AG09309 (cell line): ENCODE data around the gene ADAMTSL5.
"Not testable (repeated sequence)": the region's sequence is repeated elsewhere in the genome, so short reads cannot be mapped to it uniquely, and the experiment has no call there.

Source experiments
- DNase-seq: peaks from one replicate; pipeline ENCODE4 v3.0.0-alpha.2; 2010; ENCODE audit warnings: low read depth
- H3K4me3 ChIP-seq: 2 replicates; pipeline ENCODE4 v1.5.1; 2011; ENCODE audit warnings: mild to moderate bottlenecking, low read depth, low read length, moderate library complexity; ENCODE audit not compliant: control insufficient read depth
- TF ChIP-seq, protein P1 (sequence below): IDR thresholded peaks from 2 replicates; pipeline ENCODE4 v1.5.1; 2011; ENCODE audit warnings: mild to moderate bottlenecking, low read depth, low read length, inconsistent platforms; ENCODE audit not compliant: insufficient read depth, control insufficient read depth; ENCODE audit errors: missing control alignments

ADAMTSL5 gene

DNA sequence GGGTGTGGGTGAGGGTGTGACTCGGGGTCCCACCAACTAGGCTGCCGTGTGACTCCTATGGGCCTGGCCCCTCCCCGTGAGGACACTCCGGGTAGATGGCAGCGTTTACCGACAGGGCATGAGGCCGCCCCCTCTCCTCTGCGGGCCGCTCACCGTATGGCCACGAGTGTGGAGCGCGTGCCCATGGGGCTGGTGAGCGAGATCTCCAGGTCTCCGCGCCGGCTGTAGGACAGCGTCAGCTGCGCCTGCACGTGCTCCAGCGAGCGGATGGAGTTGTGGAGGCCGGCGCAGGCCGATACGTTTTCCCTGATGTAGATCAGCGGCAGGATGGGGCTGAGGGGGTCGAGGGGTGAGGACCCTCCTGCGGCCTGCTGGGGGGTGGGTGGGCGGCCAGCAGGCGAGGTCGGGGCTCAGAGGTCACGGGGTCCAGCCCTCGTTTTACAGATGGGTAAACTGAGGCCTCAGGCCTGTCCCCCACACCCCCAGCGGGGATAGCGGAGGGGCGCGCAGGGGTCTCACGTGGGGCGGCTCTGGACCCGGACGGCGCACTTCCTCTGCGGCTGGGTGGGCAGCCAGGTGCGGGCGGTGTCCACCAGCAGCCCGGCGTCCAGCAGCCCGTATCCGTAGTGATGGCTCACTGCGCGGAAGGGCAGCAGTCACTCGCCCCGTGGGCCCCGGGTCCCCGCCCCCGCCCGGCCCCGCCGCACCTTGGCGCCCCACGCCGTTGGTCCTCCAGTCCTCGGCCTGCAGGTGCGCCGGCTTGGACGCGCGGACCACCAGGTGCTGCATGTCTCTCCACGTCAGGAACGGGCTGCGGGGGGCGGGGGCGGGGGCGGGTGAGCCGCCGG is 29.5 kb downstream of the ADAMTSL5 start:
- no peak overlapping the region for H3K4me3 ChIP-seq
- TF ChIP-seq, protein P1, sequence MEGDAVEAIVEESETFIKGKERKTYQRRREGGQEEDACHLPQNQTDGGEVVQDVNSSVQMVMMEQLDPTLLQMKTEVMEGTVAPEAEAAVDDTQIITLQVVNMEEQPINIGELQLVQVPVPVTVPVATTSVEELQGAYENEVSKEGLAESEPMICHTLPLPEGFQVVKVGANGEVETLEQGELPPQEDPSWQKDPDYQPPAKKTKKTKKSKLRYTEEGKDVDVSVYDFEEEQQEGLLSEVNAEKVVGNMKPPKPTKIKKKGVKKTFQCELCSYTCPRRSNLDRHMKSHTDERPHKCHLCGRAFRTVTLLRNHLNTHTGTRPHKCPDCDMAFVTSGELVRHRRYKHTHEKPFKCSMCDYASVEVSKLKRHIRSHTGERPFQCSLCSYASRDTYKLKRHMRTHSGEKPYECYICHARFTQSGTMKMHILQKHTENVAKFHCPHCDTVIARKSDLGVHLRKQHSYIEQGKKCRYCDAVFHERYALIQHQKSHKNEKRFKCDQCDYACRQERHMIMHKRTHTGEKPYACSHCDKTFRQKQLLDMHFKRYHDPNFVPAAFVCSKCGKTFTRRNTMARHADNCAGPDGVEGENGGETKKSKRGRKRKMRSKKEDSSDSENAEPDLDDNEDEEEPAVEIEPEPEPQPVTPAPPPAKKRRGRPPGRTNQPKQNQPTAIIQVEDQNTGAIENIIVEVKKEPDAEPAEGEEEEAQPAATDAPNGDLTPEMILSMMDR: no peak
- no peak for DNase-seq

DNA sequence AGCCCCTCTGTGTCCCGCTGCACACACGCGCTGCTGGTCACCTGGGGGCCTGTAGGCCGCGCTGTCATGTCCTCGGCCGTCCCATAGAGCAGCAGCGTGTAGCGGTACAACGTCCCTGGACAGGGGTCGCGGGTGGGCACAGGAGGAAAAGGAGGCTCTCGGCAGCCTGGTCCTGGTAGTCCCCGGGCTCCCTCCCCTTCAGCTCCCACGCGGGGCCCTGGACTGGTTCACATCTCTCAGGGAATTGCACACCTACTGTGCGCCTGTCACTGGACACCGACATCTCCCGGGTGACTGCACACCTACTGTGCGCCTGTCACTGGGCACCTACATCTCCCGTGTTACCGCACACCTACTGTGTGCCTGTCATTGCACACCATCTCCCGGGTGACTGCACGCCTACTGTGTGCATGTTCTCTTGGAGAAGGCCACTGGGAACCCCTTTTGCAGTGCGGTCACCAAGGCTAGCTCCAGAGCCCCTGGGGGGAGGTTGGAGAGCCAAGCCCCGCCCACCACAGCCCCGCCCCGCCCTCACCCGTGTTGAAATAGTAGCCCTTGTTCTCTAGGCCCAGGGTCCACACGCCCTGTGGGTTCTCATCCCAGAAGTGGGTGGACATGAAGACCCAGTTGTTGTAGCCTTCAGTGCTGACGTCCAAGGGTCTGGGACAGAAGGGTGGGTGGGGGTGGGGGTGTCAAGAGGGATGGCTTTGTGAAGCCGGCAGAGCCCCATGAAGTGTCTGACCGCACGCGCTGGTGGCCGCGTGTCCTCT is 30.3 kb downstream of the ADAMTSL5 start:
- H3K4me3 ChIP-seq: no peak overlapping the region
- TF ChIP-seq, protein P1: no peak
- no peak for DNase-seq

DNA sequence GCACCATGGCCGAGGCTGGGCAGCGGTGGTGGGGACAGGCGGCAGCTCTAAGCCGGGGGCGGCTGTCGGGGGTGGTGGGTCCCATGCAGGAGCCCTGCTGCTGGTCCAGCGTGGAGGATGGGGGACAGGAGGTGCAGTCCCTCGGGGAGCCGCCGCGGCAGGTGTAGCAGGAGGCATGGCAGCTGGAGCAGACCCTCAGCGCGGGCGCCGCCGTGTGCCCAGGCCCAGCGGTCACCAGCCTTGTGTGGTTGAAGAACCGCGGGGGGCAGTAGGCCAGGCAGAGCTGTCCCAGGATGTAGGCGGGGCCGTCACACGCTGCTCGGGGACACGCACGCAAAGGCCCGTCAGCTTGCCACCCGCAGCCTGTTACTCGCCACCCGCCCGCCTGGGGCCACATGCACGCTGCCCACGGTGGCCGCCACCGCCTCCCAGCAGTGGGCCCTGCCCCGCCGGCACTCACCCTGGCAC is 30.9 kb downstream of the ADAMTSL5 start:
- TF ChIP-seq, protein P1: no peak
- no peak overlapping the region for H3K4me3 ChIP-seq
- no peak for DNase-seq

DNA sequence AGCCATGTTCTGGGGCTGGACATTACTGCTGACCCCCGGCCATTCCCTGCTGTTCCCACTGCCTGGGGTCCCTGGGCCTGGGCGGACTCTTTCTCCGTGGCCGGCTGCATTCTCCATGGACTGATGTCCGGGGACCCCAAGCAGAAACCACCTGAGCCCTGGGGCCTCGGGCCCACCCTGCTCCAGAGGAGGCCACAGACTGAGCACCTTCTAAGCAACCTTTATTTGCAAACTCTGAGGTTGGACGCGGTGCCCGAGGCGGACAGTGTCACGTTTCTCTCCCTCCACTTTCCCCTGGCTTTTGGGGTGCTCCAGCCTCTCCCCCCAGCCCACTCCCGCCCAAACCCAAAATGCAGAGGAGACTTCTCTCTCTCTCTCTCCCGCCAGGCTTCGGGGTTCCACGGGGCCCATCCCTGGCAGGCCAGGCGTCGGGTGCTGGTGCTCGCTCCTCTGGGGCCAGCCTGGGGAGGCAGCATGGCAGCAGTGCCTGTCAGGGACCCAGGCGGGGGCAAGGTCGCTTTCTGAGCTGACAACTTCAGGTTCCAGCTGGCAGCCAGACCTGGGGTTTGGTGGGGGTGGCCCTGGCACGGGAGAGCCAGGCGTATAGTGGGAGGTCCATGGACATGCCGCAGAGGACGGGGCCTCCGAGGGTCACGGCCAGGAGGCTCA is 31.5 kb downstream of the ADAMTSL5 start:
- DNase-seq: no peak
- TF ChIP-seq, protein P1: no peak
- H3K4me3 ChIP-seq: no peak overlapping the region

DNA sequence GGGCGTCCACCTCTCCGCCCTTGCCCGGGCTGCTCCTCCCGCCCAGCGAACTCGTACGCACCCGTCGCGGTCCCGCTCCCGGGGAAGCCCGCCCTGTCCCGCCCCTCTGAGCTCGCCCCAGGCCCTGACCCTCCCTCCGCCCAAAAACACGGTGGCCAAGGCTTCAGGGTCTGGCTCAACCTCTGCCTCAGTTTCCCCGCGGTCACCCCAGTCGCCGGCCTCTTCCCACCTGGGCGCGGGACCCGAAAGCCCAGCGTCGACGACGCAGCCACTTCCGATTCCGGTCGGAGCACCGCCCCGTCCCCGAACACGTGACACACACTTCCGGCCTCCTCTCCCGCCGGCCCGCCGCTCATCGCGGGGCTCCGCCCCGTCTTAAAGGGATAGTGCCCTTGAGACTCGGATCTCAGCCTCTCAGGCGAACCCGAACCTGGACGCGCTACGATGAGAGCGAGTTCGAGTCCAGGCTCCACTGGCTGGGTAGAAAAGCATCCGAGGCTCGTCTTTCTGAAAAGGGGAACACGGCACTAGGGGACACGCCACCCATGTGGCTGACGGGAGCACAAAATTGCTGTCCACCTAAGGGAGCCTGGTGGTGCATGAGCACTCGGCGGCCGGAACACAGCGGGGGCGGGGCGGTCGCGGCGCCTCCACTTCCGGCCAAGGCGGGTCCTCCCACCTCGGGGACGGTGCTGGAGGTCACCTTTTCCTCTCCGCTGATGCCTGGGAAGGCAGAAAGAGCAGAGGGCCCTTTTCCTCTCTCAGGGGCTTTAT is 33.7 kb downstream of the ADAMTSL5 start, which contains the start of gene C19orf25:
Gene C19orf25, minus strand, starts transcription at position 282 of the 774 bp plus-strand sequence. CDS start 312 bp downstream, outside the sequence.
- peak within 1 kb of the TSS; percentile 90 for H3K4me3 ChIP-seq
- peak; percentile 39 for DNase-seq
- TF ChIP-seq, protein P1: no peak

DNA sequence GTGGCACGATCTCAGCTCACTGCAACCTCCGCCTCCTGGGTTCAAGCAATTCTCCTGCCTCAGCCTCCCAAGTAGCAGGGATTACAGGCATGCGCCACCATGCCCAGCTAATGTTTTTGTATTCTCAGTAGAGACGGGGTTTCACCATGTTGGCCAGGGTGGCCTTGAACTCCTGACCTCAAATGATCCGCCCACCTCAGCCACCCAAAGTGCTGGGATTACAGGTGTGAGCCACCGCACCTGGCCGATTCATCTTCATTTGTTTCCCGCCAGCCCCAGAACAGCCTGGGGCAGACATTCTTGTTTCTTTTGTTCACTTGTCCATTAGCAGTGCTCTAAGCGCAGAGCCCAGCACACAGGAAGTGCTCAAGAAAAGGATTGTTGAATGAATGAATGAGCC is 35.8 kb downstream of the ADAMTSL5 start:
- not testable (repeated sequence) for DNase-seq, H3K4me3 ChIP-seq
